Activated naive CD4-positive, alpha-beta T cell treated with anti-CD3 and anti-CD28 coated beads, Interleukin-2, amount 50 U/mL, for 24 hours (primary cell): ENCODE measurements around the gene CSNK2A2.

Experiments
- H3K27ac Mint-ChIP-seq: one replicate; pipeline ENCODE4 v1.8.0; 2021; ENCODE audit warnings: mild to moderate bottlenecking, mixed read lengths
- H3K27me3 Mint-ChIP-seq: one replicate; pipeline ENCODE4 v1.8.0; 2021; ENCODE audit warnings: mixed read lengths
- H3K36me3 Mint-ChIP-seq: one replicate; pipeline ENCODE4 v1.8.0; 2021; ENCODE audit warnings: mixed read lengths
- H3K4me1 Mint-ChIP-seq: one replicate; pipeline ENCODE4 v1.8.0; 2021; ENCODE audit warnings: mixed read lengths
- H3K4me3 Mint-ChIP-seq: one replicate; pipeline ENCODE4 v1.8.0; 2021; ENCODE audit warnings: mild to moderate bottlenecking, mixed read lengths
- H3K9me3 Mint-ChIP-seq: one replicate; pipeline ENCODE4 v1.8.0; 2021; ENCODE audit warnings: mixed read lengths

Gene CSNK2A2

GRCh38 chr16:58114827-58115825 is 82.8 kb downstream of the CSNK2A2 start:
- peaks cover 14% of the 10 kb centered on the region for H3K4me1 Mint-ChIP-seq
- peaks cover 23% of the 10 kb centered on the region for H3K36me3 Mint-ChIP-seq
- H3K9me3 Mint-ChIP-seq: no peaks in the 10 kb centered on the region
- no peak overlapping the region for H3K27ac Mint-ChIP-seq
- H3K27me3 Mint-ChIP-seq: no peaks in the 10 kb centered on the region
- no peak overlapping the region for H3K4me3 Mint-ChIP-seq

- Mint-ChIP-seq H3K4me3 (no peak overlapping the region), H3K27me3 (no peaks in the 10 kb centered on the region), H3K27ac (no peak overlapping the region), H3K9me3 (no peaks in the 10 kb centered on the region), H3K4me1 (no peaks in the 10 kb centered on the region), H3K36me3 (peaks cover 23% of the 10 kb centered on the region)
These were observed 86.6 kb downstream of the CSNK2A2 start for GRCh38 chr16:58111302-58111627.

- H3K9me3 Mint-ChIP-seq: no peaks in the 10 kb centered on the region
- H3K27ac Mint-ChIP-seq: no peak overlapping the region
- H3K4me3 Mint-ChIP-seq: no peak overlapping the region
- no peaks in the 10 kb centered on the region for H3K4me1 Mint-ChIP-seq
- H3K27me3 Mint-ChIP-seq: no peaks in the 10 kb centered on the region
- peaks cover 21% of the 10 kb centered on the region for H3K36me3 Mint-ChIP-seq
These were observed 87.2 kb downstream of the CSNK2A2 start for GRCh38 chr16:58110571-58111301.

GRCh38 chr16:58109881-58110280 is 88.0 kb downstream of the CSNK2A2 start:
- H3K9me3 Mint-ChIP-seq: no peaks in the 10 kb centered on the region
- no peaks in the 10 kb centered on the region for H3K27me3 Mint-ChIP-seq
- H3K4me1 Mint-ChIP-seq: no peaks in the 10 kb centered on the region
- no peak overlapping the region for H3K27ac Mint-ChIP-seq
- no peak overlapping the region for H3K4me3 Mint-ChIP-seq
- H3K36me3 Mint-ChIP-seq: peaks cover 15% of the 10 kb centered on the region

GRCh38 chr16:58109330-58109729 is 88.6 kb downstream of the CSNK2A2 start:
- Mint-ChIP-seq H3K27me3 (no peaks in the 10 kb centered on the region), H3K27ac (no peak overlapping the region), H3K36me3 (peaks cover 15% of the 10 kb centered on the region), H3K4me3 (no peak overlapping the region), H3K9me3 (no peaks in the 10 kb centered on the region), H3K4me1 (no peaks in the 10 kb centered on the region)
